Thoracic aorta (tissue), 2 donors: Measurements from ENCODE around the gene RAB26. TPM values are rescaled to one million over a fixed set of nuclear protein-coding genes. Genes with fewer than 3 reads are reported as not detected.
"Not testable (repeated sequence)": the region's sequence is repeated elsewhere in the genome, so short reads cannot be mapped to it uniquely, and the experiment has no call there.

ENCODE experiments used
- ATAC-seq: fragments of 150-250 bp; one replicate; pipeline ENCODE4 v1.8.0; 2017; ENCODE audit warnings: low read depth; ENCODE audit not compliant: insufficient number of reproducible peaks, low FRiP score
- DNase-seq: peaks from one replicate; pipeline ENCODE4 v3.0.0-alpha.2; 2020; ENCODE audit warnings: low spot score
- H3K27ac ChIP-seq, 2 donors: fragments of 200-600 bp; sonication (generic); 1 replicate in 1 of 2; 2 replicates in 1 of 2; pipeline ENCODE4 v1.5.1; 2016; ENCODE audit warnings: mild to moderate bottlenecking in 2 of 2, moderate library complexity in 2 of 2
- H3K27me3 ChIP-seq: fragments of 200-600 bp; sonication (generic); replicated peaks from 2 replicates; pipeline ENCODE4 v1.6.0; 2016; ENCODE audit warnings: mild to moderate bottlenecking; ENCODE audit not compliant: insufficient read depth
- H3K36me3 ChIP-seq: fragments of 200-600 bp; sonication (generic); one replicate; pipeline ENCODE4 v1.5.1; 2016
- H3K4me1 ChIP-seq, 2 donors: fragments of 200-600 bp; sonication (generic); 1 replicate in 1 of 2; 2 replicates in 1 of 2; pipeline versions ENCODE4 v1.5.1 to v1.6.0; 2016; ENCODE audit warnings: low read depth in 2 of 2, mild to moderate bottlenecking in 1 of 2; ENCODE audit not compliant: control insufficient read depth in 1 of 2
- H3K4me3 ChIP-seq: fragments of 200-600 bp; sonication (generic); 2 replicates; pipeline ENCODE4 v1.5.1; 2016; ENCODE audit warnings: mild to moderate bottlenecking
- H3K9me3 ChIP-seq: fragments of 200-600 bp; sonication (generic); 2 replicates; pipeline ENCODE4 v1.5.1; 2016
- CTCF ChIP-seq: fragments of 200-600 bp; sonication (generic); IDR thresholded peaks from one replicate; pipeline ENCODE4 v1.5.1; 2019; ENCODE audit warnings: antibody characterized with exemption
- total RNA-seq, 2 donors: library from RNA; depleted of rRNA; stranded (reverse); fragments of >200 nt; gene quantifications; one replicate each; pipeline versions ENCODE4 v1.1.0 to v1.2.3, GENCODE V29; 2016

The RAB26 gene
- total RNA-seq, 2 donors from 2014 or later, result not detected

GRCh38 chr16:2115591-2115973 is 32.8 kb upstream of the RAB26 start:
- DNase-seq (no peak), ATAC-seq (no peak)
- Histone ChIP-seq H3K36me3 (peaks cover 49% of the 10 kb centered on the region), H3K4me1 (peaks cover 4 to 22% of the 10 kb centered on the region in 2 donors), H3K27ac (no peak overlapping the region), H3K27me3 (no peaks in the 10 kb centered on the region), H3K9me3 (no peaks in the 10 kb centered on the region), H3K4me3 (no peak overlapping the region)
- TF ChIP-seq CTCF, result no peak

GRCh38 chr16:2116428-2116827 is 32.0 kb upstream of the RAB26 start:
- peaks cover 43% of the 10 kb centered on the region for H3K36me3 ChIP-seq
- ATAC-seq, H3K27me3 ChIP-seq, H3K27ac ChIP-seq, H3K9me3 ChIP-seq, H3K4me3 ChIP-seq, DNase-seq: not testable (repeated sequence)
- peaks cover 7 to 30% of the 10 kb centered on the region in 2 donors for H3K4me1 ChIP-seq

- not testable (repeated sequence) for H3K27me3 ChIP-seq, ATAC-seq, H3K27ac ChIP-seq, H3K9me3 ChIP-seq, DNase-seq, H3K4me3 ChIP-seq
- Histone ChIP-seq H3K36me3 (peaks cover 34% of the 10 kb centered on the region), H3K4me1 (peaks cover 7 to 39% of the 10 kb centered on the region in 2 donors)
Observed at GRCh38 chr16:2117341-2117740, 31.1 kb upstream of the RAB26 start.

- not testable (repeated sequence) for H3K4me3 ChIP-seq, H3K9me3 ChIP-seq, DNase-seq, H3K27me3 ChIP-seq, H3K27ac ChIP-seq, ATAC-seq
- Histone ChIP-seq H3K36me3 (peaks cover 30% of the 10 kb centered on the region), H3K4me1 (peaks cover 7 to 47% of the 10 kb centered on the region in 2 donors)
Observed at GRCh38 chr16:2117960-2118722, 30.3 kb upstream of the RAB26 start.

- Histone ChIP-seq H3K4me3 (peak overlapping the region; percentile 77), H3K27ac (peak overlapping the region; percentile 92 to 100), H3K4me1 (peaks cover 19 to 72% of the 10 kb centered on the region in 2 donors)
- ATAC-seq, result peak; percentile 48
- peak; percentile 47 for TF ChIP-seq CTCF
- not testable (repeated sequence) for DNase-seq, H3K36me3 ChIP-seq, H3K27me3 ChIP-seq, H3K9me3 ChIP-seq
Observed at GRCh38 chr16:2121325-2121724, 27.1 kb upstream of the RAB26 start.

- ATAC-seq, result no peak
- TF ChIP-seq CTCF, result no peak
- DNase-seq, result no peak
- Histone ChIP-seq H3K27ac (peak overlapping the region; percentile 92 to 100), H3K36me3 (peaks cover 6% of the 10 kb centered on the region), H3K27me3 (no peaks in the 10 kb centered on the region), H3K4me1 (peaks cover 23 to 75% of the 10 kb centered on the region in 2 donors), H3K4me3 (peak overlapping the region; percentile 77), H3K9me3 (no peaks in the 10 kb centered on the region)
Observed at GRCh38 chr16:2121853-2122252, 26.6 kb upstream of the RAB26 start.
